HG03460 (cell line): ENCODE results near the gene COTL1.

Experiments used
- ATAC-seq: cut with Tn5 transposase; IDR thresholded peaks from one replicate; pipeline ENCODE4 v1.9.1; 2021; ENCODE audit not compliant: unreplicated experiment

The COTL1 gene

GRCh38 chr16:84597931-84598351 lies 19.9 kb downstream of the COTL1 start:
- ATAC-seq = no peak

DNA sequence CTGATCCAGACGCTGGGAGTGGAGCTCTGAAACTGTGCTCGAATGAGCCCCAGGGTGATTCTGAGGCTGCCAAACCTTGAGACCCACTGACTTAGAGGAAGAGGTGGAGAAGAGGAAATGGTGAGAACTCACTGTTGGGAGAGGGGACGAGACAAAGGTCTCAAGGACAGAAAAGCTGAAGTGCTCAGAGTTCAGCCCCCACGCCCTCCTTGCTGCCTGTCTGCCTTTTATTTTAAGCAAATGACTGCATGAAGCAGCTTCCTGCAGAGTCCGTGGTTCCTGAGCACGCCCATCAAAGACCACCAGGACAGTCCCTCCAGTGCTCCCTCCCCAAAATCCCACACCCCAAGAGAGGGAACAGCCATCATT lies 20.4 kb downstream of the COTL1 start:
- no peak for ATAC-seq

DNA sequence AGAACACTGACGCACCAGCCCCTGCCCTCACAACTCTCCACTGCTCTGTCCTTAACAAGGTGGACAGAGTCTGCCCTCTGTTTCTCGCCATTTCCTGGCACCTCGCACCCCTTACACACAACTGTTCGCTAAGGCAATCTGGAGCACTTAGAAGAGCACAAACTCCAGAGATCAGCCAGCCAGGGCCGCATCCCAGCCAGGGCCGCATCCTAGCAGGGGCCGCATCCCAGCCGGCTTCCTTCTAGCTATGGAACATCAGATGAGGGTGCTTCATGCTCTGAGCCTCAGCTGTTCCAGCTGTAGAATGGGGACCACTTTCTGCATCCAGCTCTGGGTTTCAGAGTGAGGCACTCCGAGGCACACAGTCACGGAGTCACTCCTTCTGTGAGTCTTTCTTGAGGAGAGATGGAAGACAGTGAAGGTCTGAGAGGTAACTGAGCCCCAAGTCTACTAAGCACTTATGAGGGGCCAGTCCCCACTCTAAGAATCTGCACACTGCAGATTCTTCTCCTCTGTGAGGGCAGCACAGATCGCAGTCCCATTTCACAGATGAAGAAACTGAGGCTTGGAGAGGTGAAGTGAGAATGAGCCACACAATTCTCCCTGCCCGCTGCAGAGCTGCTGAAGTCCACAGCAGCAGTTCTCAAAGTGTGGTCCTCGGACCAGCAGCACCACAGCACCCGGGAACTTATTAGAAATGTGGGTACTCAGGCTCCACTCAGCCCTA lies 20.9 kb downstream of the COTL1 start:
- ATAC-seq = no peak

DNA sequence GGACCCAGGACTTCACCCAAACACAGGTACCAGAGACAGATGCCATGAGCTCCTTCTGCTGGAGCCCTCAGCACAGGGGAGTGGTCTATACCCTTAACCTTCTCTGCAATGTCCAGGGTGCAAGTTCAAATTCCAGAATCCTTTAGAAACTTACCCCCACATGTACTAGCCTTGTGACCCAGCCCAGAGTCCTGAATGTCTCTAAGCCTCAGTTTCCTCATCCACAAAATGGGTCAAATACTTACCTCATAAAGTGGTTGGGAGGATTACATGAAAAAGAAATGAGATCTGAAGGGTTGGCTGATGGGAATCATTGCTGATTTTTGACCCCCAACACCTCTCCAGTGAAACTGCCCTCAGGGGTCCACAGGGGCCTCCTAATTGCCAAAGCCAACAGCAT lies 21.7 kb downstream of the COTL1 start:
- no peak for ATAC-seq

DNA sequence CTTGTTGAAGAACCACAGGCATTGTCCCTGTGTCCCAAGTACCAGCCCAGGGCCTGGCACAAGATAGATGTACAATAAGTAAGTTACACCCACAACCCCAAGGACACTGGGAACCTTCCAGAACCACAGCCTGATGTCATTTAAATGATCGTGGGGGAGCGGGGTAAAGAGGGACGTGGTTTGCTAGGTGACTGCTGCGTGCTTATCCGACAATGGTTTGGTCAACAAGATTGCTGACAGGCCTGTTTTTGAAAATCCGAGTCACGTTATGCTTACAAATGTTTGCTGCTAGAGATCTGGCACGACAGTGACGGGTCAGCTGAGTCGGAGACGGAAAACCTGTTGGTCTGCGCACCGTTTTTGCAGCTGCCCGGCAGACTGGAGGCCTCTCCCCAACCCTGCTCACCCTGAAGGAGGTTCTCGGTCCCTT lies 22.8 kb downstream of the COTL1 start:
- ATAC-seq = no peak

- no peak for ATAC-seq
Measured at GRCh38 chr16:84594725-84595038, 23.2 kb downstream of the COTL1 start.

DNA sequence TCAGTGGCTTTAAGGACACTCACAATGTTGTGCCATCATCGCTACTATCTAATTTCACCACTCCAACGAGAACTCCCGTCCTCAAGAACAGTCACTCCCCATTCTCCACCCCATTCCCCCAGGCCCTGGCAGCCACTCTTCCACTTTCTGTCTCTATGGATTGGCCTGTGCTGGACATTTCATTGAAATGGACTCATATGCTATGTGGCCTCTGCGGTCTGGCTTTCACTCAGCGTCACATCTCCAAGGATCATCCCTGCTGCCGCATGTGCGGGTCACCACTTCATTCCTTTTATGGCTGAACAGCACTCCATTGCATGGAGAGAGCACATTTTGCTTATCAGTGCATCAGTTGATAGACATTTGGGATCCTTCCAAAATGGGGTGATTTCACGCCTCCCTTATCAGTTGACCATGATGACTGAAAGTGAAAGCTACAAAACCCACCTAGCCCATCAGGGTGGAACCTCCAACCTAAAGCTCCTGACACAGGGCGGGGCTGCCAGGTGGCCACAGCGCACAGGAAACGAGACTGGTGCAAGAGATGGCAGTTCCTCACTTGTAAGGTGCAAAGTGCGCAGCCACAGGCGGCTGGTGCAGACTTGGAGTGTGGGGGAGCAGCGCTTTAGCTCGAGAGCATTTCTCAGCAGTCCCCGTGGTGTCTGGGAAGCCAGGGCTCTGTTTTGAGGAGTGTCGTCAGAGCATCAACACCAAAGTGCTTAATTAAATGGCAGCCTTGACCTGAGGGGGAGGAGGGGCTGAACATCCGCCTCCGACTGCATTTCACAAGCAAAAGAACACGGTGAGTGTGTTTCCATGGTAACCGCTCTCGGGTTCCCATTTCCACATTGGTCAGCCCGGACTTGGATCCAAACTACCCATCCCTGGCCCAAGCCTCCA lies 23.8 kb downstream of the COTL1 start:
- ATAC-seq = peak; percentile 95

DNA sequence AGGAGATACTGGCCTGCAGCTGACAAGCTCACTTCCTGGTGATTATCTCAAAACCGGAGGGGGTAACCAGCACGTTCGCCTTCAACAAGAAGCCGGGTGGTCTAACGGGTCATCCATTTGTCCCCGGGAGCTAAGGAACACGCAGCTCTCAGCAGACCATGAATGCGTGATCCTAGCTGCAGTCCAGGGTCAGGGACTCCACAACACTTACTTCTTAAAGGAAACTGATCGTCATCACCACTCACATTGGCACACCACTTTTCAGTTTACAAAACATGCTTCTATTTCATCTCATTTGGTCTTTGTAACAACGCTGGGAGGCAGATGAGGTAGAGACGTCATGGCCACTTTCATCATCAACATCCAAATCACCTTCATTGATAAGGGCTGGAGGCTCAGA lies 25.2 kb downstream of the COTL1 start:
- no peak for ATAC-seq

DNA sequence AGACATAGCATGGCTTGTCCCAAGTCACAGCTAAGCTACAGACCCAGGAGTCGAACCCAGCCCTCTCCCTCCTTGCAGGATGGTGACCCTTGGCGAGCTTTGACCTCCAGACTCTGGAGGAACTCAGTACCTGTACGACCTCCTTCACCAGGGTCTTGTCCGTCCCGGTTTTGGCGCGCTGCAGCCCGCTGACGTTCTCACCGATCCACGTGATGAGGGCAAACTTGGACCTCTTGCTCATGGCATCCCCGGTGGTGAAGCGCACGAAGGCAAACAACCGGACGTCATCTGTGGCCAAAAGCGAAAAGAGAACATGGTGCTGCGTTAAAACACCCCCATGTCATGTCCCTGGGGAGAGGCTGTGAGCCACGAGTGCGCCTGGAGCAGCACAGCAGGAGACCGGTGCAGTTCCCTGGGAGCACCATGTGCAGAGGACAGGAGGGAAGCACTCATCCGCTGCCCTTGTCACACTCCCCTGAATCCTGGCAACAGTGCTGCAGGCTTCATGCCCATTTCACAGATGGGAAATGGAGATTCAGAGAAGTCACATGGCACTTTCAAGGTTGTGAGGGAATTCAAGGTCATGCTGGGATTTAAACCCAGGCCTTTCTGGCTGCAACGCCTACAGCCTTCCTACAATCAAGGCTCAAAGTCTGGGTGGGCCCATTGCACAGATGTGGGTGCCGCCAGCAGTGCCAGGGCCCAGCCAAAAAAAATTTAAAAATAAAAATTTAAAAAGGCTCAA lies 27.7 kb downstream of the COTL1 start:
- ATAC-seq = no peak

DNA sequence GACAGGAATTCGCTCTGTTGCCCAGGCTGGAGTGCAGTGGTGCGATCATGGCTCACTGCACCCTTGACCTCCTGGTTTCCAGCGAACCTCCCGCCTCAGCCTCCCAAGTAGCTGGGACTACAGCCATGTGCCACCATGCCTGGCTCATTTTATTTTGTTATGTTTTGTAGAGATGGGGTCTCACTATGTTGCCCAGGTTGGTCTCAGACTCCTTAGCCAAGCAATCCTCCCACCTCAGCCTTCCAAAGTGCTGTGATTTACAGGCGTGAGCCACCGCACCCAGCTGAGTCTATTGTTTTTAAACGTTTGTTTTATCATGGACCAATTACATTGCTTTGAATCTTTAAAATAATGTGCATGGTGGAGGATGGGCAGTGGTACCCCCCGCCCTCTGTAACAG lies 28.9 kb downstream of the COTL1 start:
- ATAC-seq = no peak

GRCh38 chr16:84585886-84586285 lies 32.0 kb downstream of the COTL1 start:
- peak; percentile 62 for ATAC-seq

GRCh38 chr16:84585467-84585866 lies 32.4 kb downstream of the COTL1 start:
- ATAC-seq = no peak

GRCh38 chr16:84584678-84585077 lies 33.2 kb downstream of the COTL1 start:
- no peak for ATAC-seq

- ATAC-seq = no peak
Measured at GRCh38 chr16:84583995-84584394, 33.9 kb downstream of the COTL1 start.

GRCh38 chr16:84582958-84583516 lies 34.8 kb downstream of the COTL1 start:
- ATAC-seq = no peak

GRCh38 chr16:84581158-84581557 lies 36.7 kb downstream of the COTL1 start:
- ATAC-seq = no peak

- ATAC-seq = no peak
Measured at GRCh38 chr16:84579936-84580335, 37.9 kb downstream of the COTL1 start.

GRCh38 chr16:84578538-84579126 lies 39.2 kb downstream of the COTL1 start:
- ATAC-seq = no peak

DNA sequence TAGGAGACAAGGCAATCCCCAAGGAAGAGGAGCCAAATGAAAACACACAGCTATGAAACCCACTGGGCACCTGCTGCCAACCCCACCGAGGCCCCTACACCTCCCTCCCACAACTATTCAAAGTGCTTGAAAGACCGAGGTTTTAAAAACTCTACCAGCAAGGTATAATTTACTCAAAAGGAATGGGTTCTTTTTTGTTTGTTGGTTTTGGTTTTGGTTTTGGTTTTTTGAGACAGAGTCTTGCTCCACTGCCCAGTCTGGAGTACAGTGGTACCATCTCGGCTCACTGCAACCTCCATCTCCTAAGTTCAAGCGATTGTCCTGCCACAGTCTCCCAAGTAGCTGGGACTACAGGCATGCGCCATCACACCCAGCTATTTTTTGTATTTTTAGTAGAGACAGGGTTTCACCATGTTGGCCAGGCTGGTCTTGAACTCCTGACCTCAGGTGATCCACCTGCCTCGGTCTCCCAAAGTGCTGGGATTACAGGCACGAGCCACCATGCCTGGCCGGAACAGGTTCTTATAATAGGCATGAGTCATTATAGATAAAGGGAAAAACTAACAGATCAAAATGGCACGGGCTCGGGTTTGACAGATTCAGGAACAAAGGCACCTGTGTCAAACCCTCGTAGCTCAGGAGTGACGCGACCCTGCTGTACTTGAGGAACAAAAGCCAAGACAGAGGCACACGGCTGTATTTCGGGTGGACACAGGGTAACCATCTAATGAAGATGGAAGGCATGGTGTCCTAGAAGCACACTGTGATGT lies 40.7 kb downstream of the COTL1 start:
- no peak for ATAC-seq

GRCh38 chr16:84575914-84576313 lies 42.0 kb downstream of the COTL1 start:
- ATAC-seq = no peak
